GM21737 (cell line): ENCODE measurements around the gene PDE4B.

Experiments used
- ATAC-seq: cut with Tn5 transposase; IDR thresholded peaks from one replicate; pipeline ENCODE4 v1.9.1; 2021; ENCODE audit warnings: mild to moderate bottlenecking, moderate library complexity; ENCODE audit not compliant: unreplicated experiment

Gene PDE4B

GRCh38 chr1:66172272-66172671 is 379.6 kb downstream of the PDE4B start:
- no peak for ATAC-seq

GRCh38 chr1:66175098-66175497 is 382.4 kb downstream of the PDE4B start:
- ATAC-seq = no peak

GRCh38 chr1:66175581-66175980 is 382.9 kb downstream of the PDE4B start:
- no peak for ATAC-seq

DNA sequence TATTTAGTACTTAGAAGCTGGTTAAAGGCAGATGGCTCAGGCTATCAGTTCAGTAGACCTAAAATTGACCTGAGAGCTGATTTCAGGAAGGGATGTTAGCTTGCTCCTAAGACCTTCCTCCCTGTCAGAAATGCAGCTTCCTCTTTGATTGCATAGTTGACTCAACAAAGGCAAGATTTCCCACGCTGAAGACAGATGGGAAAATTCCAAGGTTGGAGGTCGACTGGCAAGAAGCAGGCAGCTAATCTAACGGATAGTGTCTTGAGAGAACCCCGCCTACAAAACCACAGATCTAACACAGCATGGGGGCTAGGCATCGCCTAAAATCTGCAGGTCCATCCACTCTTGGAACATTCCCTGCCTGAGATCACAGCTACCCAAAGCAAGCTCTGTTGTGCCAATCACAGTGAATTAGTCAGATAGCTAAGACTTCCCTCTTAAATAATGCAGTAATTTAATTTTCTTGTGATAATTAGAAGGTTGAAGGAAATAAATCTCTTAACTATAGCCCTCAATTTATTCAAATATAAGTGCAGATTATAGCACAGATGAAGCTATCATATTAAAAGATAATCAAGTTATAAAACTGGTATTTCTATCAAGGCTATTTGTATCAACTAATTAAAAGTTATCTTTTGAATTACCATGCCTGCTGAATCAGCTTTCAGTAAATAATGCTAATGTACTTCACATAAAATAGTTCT is 383.5 kb downstream of the PDE4B start:
- no peak for ATAC-seq

- ATAC-seq = no peak
Measured at GRCh38 chr1:66176832-66177231, 384.1 kb downstream of the PDE4B start.

GRCh38 chr1:66177510-66177909 is 384.8 kb downstream of the PDE4B start:
- ATAC-seq = no peak

DNA sequence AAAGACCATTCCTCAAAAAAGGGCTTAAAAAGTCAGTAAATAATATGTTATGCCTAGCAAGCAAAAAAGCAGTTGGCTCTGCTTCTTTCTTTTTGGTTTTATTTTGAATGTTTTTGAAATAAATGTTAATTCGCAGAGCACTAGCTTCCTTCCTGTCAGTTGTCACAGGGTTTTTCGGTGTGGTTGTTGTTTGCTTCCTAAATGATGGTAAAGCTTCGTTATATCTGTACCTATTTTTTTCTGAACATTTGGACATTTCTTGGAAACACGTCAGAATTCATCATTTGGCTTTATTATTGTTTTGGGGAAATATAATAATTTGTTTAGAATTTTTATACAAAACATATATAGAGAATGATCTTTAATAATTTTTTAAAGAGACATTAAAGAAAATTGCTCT is 389.3 kb downstream of the PDE4B start:
- ATAC-seq = no peak

DNA sequence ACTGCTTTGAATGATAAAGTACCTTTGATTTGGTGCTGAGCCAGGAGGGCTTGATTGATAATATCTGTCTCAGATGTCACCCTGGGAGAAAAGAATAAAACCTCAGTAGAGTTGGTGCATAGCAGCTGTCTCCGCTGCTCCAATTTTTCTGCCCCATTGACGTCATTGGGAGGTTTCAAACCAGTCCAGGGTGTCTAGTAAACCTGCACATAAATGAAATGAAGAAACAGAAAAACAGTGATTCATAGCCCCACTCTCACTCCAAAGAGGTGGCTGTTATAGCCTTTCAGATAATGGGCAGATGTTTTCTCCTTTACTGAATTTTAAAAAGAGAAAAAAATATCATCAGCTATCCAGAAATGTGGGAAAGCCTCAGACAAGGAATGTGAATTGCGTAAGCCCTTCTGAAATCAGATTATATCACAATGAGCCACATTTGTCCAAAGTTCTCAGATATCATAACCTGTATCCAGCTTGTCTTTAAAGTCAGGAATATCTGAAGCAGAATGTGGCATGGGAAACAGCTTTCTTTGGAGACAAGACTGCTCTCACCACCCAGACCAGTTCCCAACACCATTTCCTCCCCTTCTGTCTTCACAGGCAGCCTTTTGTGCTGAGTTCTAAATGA is 390.0 kb downstream of the PDE4B start:
- no peak for ATAC-seq

GRCh38 chr1:66183400-66183799 is 390.7 kb downstream of the PDE4B start:
- ATAC-seq = no peak

DNA sequence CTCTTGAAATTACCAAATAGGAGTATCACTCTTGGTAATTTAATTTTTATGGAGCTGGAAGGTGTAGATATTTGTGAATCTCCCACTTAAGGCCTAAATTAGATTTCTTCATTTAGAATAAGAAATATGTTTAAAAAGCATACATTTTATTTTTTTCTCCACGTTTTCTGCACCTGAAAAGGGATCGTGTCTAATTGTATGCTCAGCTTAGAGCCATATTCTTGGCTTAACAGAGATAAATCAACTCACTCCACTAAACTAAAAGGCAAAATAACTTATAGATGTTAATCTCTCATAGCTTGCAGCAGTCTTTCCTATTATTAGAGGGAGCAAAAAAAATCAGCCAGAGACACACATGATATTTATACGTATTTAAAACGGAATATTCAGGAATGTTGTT is 404.4 kb downstream of the PDE4B start:
- ATAC-seq = no peak

DNA sequence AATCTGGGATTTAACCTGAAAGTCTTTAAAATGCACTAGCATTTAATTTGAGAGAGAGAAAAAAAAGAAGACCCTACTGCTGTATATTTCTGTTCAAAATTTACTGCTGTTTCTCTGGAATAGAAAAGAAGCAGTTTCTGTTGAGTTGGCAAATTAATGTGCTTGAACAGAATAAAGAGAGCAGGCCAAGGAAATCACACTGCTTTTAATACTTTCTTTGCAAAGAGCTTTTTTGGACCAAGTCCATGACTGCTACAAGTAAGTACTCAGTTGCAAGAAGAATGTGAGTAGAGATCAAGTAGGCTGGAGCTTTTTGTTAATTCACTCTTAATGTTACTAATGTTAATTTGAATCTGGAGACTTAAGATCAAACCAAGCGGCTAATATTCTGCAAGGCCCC is 405.1 kb downstream of the PDE4B start:
- no peak for ATAC-seq

DNA sequence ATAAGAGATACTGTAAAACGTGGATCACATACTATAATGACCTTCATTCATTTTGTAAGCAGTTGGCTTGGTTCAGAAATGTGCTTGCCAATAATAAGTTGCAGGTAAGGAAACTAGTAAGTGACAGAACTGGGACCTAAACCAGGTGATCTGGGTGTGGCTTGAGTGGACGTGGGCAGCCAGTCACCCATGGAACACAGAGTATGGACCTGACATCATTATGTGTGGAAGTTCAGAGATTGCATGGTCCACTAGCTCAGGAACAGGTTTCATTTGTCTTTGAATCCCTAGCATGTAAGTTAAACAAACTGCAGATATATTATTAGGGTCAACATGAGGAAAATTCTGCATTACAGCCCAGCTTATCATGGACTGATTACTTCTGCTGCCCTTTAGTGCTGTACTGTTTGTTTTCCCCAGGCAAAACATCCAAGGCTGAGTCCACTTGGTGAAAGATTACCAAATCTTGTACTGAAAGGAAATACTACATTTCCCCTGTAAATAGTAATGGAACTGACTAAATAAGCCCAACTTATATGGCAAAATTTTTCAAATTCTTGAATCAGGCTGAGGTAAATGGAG is 414.0 kb downstream of the PDE4B start:
- ATAC-seq = no peak

GRCh38 chr1:66207484-66207883 is 414.8 kb downstream of the PDE4B start:
- no peak for ATAC-seq

GRCh38 chr1:66208632-66209031 is 415.9 kb downstream of the PDE4B start:
- ATAC-seq = no peak

DNA sequence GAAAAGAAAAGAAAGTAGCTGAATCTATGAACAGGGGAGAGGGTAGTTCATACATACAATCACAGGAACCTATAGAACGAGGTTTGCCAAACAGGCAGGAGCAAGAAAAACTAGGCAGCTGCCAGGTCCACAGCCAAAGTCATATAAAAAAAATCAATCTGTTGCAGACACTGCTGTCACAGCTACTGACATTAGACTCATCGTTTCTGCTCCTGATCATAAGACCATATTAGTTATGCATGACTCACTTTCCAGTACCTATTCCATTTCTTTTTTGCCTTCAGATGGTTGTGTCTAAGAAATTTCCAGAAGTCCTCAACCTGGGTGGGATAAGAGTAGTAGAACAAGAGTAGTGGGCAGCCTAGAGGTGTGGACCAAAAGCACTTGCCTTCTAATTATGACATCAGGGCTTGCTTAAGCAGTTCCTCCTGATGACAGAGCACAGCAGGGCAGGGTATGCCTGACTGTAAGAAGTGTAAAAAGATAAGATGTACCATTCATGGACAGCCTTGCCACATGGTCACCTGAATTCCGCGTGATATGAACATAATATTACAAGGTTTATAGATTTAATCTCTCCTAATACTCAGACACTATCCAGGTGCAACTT is 418.0 kb downstream of the PDE4B start:
- ATAC-seq = no peak

GRCh38 chr1:66211521-66211920 is 418.8 kb downstream of the PDE4B start:
- ATAC-seq = no peak

DNA sequence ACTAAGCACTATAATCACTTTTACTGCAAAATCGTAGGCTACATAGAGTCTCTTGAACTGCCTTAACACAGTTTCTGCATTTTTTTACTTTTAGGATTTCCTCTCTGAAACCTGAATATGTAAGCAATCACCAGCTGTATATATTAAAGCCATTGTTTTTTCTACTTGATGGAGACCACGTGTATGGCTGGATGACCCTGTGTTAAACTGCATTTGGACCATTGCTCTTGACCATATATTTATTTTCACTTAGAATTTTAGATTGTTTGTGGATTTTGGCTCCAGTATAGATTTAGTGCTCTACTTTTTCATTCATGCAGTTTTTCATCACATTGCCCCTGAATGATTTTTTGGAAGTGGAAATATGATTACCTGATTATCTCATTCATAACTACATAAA is 420.8 kb downstream of the PDE4B start:
- no peak for ATAC-seq

- peak; percentile 58 for ATAC-seq
Measured at GRCh38 chr1:66214901-66215300, 422.2 kb downstream of the PDE4B start.

- ATAC-seq = no peak
Measured at GRCh38 chr1:66217021-66217420, 424.3 kb downstream of the PDE4B start.

DNA sequence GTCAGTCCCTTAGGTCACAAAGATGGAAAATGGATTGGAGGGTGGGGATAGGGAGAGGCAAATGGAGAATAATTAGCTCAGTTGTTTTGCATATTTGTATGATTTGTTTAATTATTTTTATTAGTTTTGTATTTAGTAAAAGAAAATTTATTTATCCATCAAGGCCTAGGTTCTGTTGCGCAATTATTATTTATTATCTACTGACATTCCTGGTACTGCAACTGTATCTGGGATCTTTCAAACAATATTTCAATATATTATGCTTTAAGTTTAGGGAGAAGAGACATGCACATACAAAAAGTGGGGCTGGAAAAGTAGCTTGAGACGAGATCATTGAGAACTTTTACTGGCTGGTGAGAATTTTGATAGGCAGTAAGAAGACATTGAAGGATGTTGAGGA is 424.9 kb downstream of the PDE4B start:
- no peak for ATAC-seq

- no peak for ATAC-seq
Measured at GRCh38 chr1:66220477-66220876, 427.8 kb downstream of the PDE4B start.

GRCh38 chr1:66223681-66224080 is 431.0 kb downstream of the PDE4B start:
- ATAC-seq = no peak
